ENCODE measurements around the gene STK32B.

DNA sequence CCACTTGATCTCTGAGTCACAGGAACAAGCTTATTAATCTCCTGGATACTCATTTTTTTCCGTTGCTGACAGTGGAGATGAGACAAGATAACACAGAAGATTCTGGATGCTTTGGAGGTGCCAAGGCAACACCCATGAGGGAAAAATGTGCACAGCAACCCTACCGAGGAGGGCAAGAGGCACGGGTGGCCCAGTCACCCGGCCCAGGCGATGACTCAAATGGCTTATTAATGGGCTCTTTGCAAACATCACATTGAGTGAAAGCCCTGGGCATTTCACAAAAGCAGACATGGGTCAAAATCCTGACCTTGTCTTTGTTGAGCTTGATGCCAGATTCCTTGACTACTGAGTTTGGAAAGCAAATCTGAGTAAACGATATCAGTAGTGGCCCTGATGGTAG, 315.1 kb downstream of the STK32B start:
- no peak for TF ChIP-seq CTCF (conservative IDR thresholded peaks at IDR 0.05; ENCODE audit: low read depth, low read length)
- no peak for TF ChIP-seq POLR2A (IDR thresholded peaks at IDR 0.05; ENCODE audit: low read depth, low read length)
- TF ChIP-seq RCOR1 (IDR thresholded peaks at IDR 0.05; ENCODE audit: insufficient replicate concordance, low read length), result no peak
- TF ChIP-seq CEBPB (IDR thresholded peaks at IDR 0.05; ENCODE audit: low read depth, low read length), result no peak
- no peak for TF ChIP-seq MAZ (IDR thresholded peaks at IDR 0.05; ENCODE audit: borderline replicate concordance, low read depth, low read length)
- TF ChIP-seq FOS (IDR thresholded peaks at IDR 0.05; ENCODE audit: low read depth, low read length), result no peak
- no peak for TF ChIP-seq USF2 (IDR thresholded peaks at IDR 0.05; ENCODE audit: low read depth, low read length)
- TF ChIP-seq SMC3 (IDR thresholded peaks at IDR 0.05; ENCODE audit: low read depth, low read length), result no peak
